WTC11 (cell line): ENCODE measurements around the gene C19orf47. TPM values are rescaled to one million over a fixed set of nuclear protein-coding genes. Genes with fewer than 3 reads are reported as not detected.

Source experiments
- ATAC-seq: fragments of 200-7000 bp; cut with Tn5 transposase; 2 replicates; pipeline ENCODE4 v1.10.0; 2021; ENCODE audit warnings: mild to moderate bottlenecking, moderate library complexity
- CTCF ChIA-PET: fragments of 300-600 bp; sonication (Branson Sonifier 250); formaldehyde crosslinking; loops from one replicate; lab custom pipeline; 2021; ENCODE audit warnings: antibody characterized with exemption; lab: Charles Lee
- POLR2A ChIA-PET: fragments of 350-600 bp; sonication (Branson Sonifier 250); formaldehyde crosslinking; loops from one replicate; lab custom pipeline; 2021; ENCODE audit warnings: antibody characterized with exemption; lab: Charles Lee
- DNase-seq: peaks from one replicate; pipeline ENCODE4 v3.0.0; 2021; ENCODE audit warnings: low spot score
- H3K27ac Mint-ChIP-seq: 2 replicates; pipeline ENCODE4 v1.8.0; 2021; ENCODE audit warnings: mixed read lengths
- H3K27me3 Mint-ChIP-seq: 2 replicates; pipeline ENCODE4 v1.8.0; 2021; ENCODE audit warnings: low read depth, mild to moderate bottlenecking, moderate library complexity, mixed read lengths
- H3K36me3 Mint-ChIP-seq: 2 replicates; pipeline ENCODE4 v1.8.0; 2021; ENCODE audit warnings: mixed read lengths
- H3K4me1 Mint-ChIP-seq: 2 replicates; pipeline ENCODE4 v1.8.0; 2022; ENCODE audit warnings: mixed read lengths
- H3K4me3 Mint-ChIP-seq: 2 replicates; pipeline ENCODE4 v1.8.0; 2021; ENCODE audit warnings: mild to moderate bottlenecking, moderate library complexity, mixed read lengths
- H3K9me3 Mint-ChIP-seq: 2 replicates; pipeline ENCODE4 v1.8.0; 2021; ENCODE audit warnings: mixed read lengths
- AFF4 ChIP-seq: sonication (generic); formaldehyde crosslinking; IDR thresholded peaks from 2 replicates; pipeline ENCODE4 v1.8.1; 2023; ENCODE audit warnings: mild to moderate bottlenecking, missing genetic modification reagents, borderline replicate concordance
- ATF1 ChIP-seq: sonication (generic); formaldehyde crosslinking; IDR thresholded peaks from 2 replicates; pipeline ENCODE4 v1.8.1; 2023; ENCODE audit warnings: mild to moderate bottlenecking, moderate library complexity, missing genetic modification reagents
- CBFB ChIP-seq: sonication (generic); formaldehyde crosslinking; IDR thresholded peaks from 2 replicates; pipeline ENCODE4 v1.8.1; 2022; ENCODE audit warnings: mild to moderate bottlenecking, low read depth, missing genetic modification reagents
- ELF4 ChIP-seq: sonication (generic); formaldehyde crosslinking; IDR thresholded peaks from 2 replicates; pipeline ENCODE4 v1.8.1; 2022; ENCODE audit warnings: low read depth, mild to moderate bottlenecking, moderate library complexity, missing genetic modification reagents
- FOXP1 ChIP-seq: sonication (generic); formaldehyde crosslinking; IDR thresholded peaks from 2 replicates; pipeline ENCODE4 v1.8.0; 2022; ENCODE audit warnings: missing genetic modification reagents, mild to moderate bottlenecking, moderate library complexity, borderline replicate concordance
- GABPB1 ChIP-seq: sonication (generic); formaldehyde crosslinking; IDR thresholded peaks from 2 replicates; pipeline ENCODE4 v1.8.1; 2023; ENCODE audit warnings: mild to moderate bottlenecking, missing genetic modification reagents
- HMGXB4 ChIP-seq: sonication (generic); formaldehyde crosslinking; IDR thresholded peaks from 2 replicates; pipeline ENCODE4 v1.8.1; 2023; ENCODE audit warnings: mild to moderate bottlenecking, moderate library complexity, missing genetic modification reagents
- JUN ChIP-seq: sonication (generic); formaldehyde crosslinking; IDR thresholded peaks from 2 replicates; pipeline ENCODE4 v1.8.0; 2023; ENCODE audit warnings: mild to moderate bottlenecking, missing genetic modification reagents
- MYBL2 ChIP-seq: sonication (generic); formaldehyde crosslinking; IDR thresholded peaks from 2 replicates; pipeline ENCODE4 v1.8.1; 2023; ENCODE audit warnings: mild to moderate bottlenecking, moderate library complexity, missing genetic modification reagents
- NFE2L1 ChIP-seq: sonication (generic); formaldehyde crosslinking; IDR thresholded peaks from 2 replicates; pipeline ENCODE4 v1.8.1; 2023; ENCODE audit warnings: missing genetic modification reagents
- PRDM15 ChIP-seq: sonication (generic); formaldehyde crosslinking; IDR thresholded peaks from 2 replicates; pipeline ENCODE4 v1.8.0; 2022; ENCODE audit warnings: missing genetic modification reagents
- RORB ChIP-seq: fragments of 250-450 bp; sonication (Bioruptor Pico); IDR thresholded peaks from 2 replicates; pipeline ENCODE4 v1.9.0; 2021; ENCODE audit warnings: mild to moderate bottlenecking
- SMAD4 ChIP-seq: sonication (generic); formaldehyde crosslinking; IDR thresholded peaks from 2 replicates; pipeline ENCODE4 v1.8.0; 2022; ENCODE audit warnings: mild to moderate bottlenecking, missing genetic modification reagents
- TEAD4 ChIP-seq: sonication (generic); formaldehyde crosslinking; IDR thresholded peaks from 2 replicates; pipeline ENCODE4 v1.8.0; 2022; ENCODE audit warnings: mild to moderate bottlenecking, missing genetic modification reagents
- ZNF121 ChIP-seq: sonication (generic); formaldehyde crosslinking; IDR thresholded peaks from 2 replicates; pipeline ENCODE4 v1.8.0; 2023; ENCODE audit warnings: missing genetic modification reagents
- ZNF317 ChIP-seq: sonication (generic); formaldehyde crosslinking; IDR thresholded peaks from 2 replicates; pipeline ENCODE4 v1.8.1; 2023; ENCODE audit warnings: low read depth, mild to moderate bottlenecking, moderate library complexity, missing genetic modification reagents, borderline replicate concordance
- ZSCAN18 ChIP-seq: fragments of 250-450 bp; sonication (Bioruptor Pico); IDR thresholded peaks from 2 replicates; pipeline ENCODE4 v2.1.2; 2022; ENCODE audit warnings: mild to moderate bottlenecking, moderate library complexity
- total RNA-seq: library from RNA; stranded (reverse); gene quantifications from 3 replicates; pipeline ENCODE4 v1.2.3, GENCODE V29; 2021
- TF ChIP-seq, protein P1 (sequence below): fragments of 250-450 bp; sonication (Bioruptor Pico); IDR thresholded peaks from 2 replicates; pipeline ENCODE4 v1.9.0; 2021; ENCODE audit warnings: mild to moderate bottlenecking, borderline replicate concordance

C19orf47 gene
- total RNA-seq, 1 experiment from 2014 or later = 15.6 TPM

DNA sequence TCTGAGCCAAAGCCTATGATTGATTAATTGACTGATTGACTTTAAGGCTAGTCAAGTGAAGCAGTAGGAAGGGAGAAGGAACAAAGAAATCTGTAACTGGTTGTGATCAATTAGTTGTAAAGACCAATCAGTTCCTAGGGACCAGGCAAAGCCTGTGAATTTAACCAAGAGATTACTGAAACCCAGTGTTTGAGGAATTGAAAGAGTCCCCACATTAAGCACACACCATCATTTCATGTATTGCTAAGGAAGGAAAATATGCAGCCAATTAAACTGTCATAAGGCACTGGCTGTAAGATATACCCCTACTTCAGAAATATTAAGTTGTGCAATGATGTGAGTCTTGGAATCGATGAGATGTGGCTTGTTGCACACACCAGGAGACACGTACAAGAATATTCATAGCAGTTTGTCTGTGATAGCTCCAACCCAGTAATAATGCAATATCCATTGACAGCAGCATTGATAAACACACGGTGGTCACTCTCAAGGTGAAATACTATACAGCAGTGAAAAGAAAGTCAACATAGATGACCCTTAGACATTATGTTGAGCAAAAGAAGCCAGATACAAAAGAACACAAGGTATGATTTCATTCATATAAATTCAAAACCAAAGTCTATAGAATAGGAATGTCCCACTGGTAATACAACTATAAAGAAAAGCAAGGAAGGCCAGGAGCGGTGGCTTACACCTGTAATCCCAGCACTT is 9.0 kb downstream of the C19orf47 start (continued):
- TF ChIP-seq AFF4 (CRISPR knock-in tag) = no peak
- no peak for TF ChIP-seq ZNF121 (CRISPR knock-in tag)
- no peak for TF ChIP-seq ZNF317 (CRISPR knock-in tag)
- TF ChIP-seq, protein P1, sequence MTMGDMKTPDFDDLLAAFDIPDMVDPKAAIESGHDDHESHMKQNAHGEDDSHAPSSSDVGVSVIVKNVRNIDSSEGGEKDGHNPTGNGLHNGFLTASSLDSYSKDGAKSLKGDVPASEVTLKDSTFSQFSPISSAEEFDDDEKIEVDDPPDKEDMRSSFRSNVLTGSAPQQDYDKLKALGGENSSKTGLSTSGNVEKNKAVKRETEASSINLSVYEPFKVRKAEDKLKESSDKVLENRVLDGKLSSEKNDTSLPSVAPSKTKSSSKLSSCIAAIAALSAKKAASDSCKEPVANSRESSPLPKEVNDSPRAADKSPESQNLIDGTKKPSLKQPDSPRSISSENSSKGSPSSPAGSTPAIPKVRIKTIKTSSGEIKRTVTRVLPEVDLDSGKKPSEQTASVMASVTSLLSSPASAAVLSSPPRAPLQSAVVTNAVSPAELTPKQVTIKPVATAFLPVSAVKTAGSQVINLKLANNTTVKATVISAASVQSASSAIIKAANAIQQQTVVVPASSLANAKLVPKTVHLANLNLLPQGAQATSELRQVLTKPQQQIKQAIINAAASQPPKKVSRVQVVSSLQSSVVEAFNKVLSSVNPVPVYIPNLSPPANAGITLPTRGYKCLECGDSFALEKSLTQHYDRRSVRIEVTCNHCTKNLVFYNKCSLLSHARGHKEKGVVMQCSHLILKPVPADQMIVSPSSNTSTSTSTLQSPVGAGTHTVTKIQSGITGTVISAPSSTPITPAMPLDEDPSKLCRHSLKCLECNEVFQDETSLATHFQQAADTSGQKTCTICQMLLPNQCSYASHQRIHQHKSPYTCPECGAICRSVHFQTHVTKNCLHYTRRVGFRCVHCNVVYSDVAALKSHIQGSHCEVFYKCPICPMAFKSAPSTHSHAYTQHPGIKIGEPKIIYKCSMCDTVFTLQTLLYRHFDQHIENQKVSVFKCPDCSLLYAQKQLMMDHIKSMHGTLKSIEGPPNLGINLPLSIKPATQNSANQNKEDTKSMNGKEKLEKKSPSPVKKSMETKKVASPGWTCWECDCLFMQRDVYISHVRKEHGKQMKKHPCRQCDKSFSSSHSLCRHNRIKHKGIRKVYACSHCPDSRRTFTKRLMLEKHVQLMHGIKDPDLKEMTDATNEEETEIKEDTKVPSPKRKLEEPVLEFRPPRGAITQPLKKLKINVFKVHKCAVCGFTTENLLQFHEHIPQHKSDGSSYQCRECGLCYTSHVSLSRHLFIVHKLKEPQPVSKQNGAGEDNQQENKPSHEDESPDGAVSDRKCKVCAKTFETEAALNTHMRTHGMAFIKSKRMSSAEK (CRISPR knock-in tag) = no peak
- no peak for TF ChIP-seq ZSCAN18 (CRISPR knock-in tag)
- no peak for TF ChIP-seq HMGXB4 (CRISPR knock-in tag)

- CTCF ChIA-PET = interaction anchor here (1.4 kb wide), 1 partner anchor 32 kb away, joined by 4 read pairs; no protein-coding TSS in a partner anchor
- no peaks in the 10 kb centered on the region for H3K9me3 Mint-ChIP-seq
- H3K4me3 Mint-ChIP-seq = no peak overlapping the region
- no peaks in the 10 kb centered on the region for H3K4me1 Mint-ChIP-seq
- no peak overlapping the region for H3K27ac Mint-ChIP-seq
- H3K36me3 Mint-ChIP-seq = peaks cover 19% of the 10 kb centered on the region
- H3K27me3 Mint-ChIP-seq = no peaks in the 10 kb centered on the region
- no peak for ATAC-seq
- POLR2A ChIA-PET = no interaction called here
- no peak for TF ChIP-seq GABPB1
- TF ChIP-seq FOXP1 = no peak
- no peak for TF ChIP-seq JUN (CRISPR knock-in tag)
- no peak for TF ChIP-seq ELF4 (CRISPR knock-in tag)
- no peak for TF ChIP-seq CBFB (CRISPR knock-in tag)
- TF ChIP-seq PRDM15 (CRISPR knock-in tag) = no peak
- TF ChIP-seq MYBL2 = no peak
- TF ChIP-seq NFE2L1 (CRISPR knock-in tag) = no peak
- TF ChIP-seq ATF1 (CRISPR knock-in tag) = no peak
- TF ChIP-seq TEAD4 = no peak
- no peak for TF ChIP-seq SMAD4
- no peak for TF ChIP-seq RORB (CRISPR knock-in tag)
- DNase-seq = no peak
Measured at GRCh38 chr19:40337594-40337993, 10.6 kb downstream of the C19orf47 start.
